K562 (cell line): ENCODE data around the gene SPDYE17. TPM values are rescaled to one million over a fixed set of nuclear protein-coding genes. Genes with fewer than 3 reads are reported as not detected.
"Not testable (repeated sequence)": the region's sequence is repeated elsewhere in the genome, so short reads cannot be mapped to it uniquely, and the experiment has no call there.

ENCODE experiments used
- ATAC-seq: fragments of 200-7000 bp; cut with Tn5 transposase; 3 replicates; pipeline ENCODE4 v1.9.1; 2020; ENCODE audit warnings: moderate library complexity
- BruUV-seq: library from RNA; stranded (reverse); fragments of 400-500 nt; replicated peaks from 2 replicates; lab custom pipeline; 2021; lab: Mats Ljungman, UMichigan
- CTCF ChIA-PET: fragments of 300-600 bp; formaldehyde crosslinking; extraction: SDS; loops from one replicate; lab custom pipeline; 2021; ENCODE audit warnings: low intra/inter-chr PET ratio; lab: Yijun Ruan, JAX
- POLR2A ChIA-PET: fragments of 300-600, 350-650 bp; sonication (Branson Sonifier 250); formaldehyde crosslinking; extraction: SDS; loops from one replicate; lab custom pipeline; 2021; ENCODE audit warnings: antibody characterized with exemption, inconsistent platforms; lab: Yijun Ruan, JAX
- DNase-seq, 4 experiments: peaks; one replicate each; pipeline versions ENCODE4 v3.0.0 to v3.0.0-alpha.2; 2011 to 2018; ENCODE audit warnings: low spot score in 3 of 4, mixed read lengths in 3 of 4; ENCODE audit errors: extremely low read depth in 1 of 4
- FAIRE-seq: peaks from 2 replicates; lab custom pipeline; 2011; peaks lifted over from hg19 to GRCh38; lab: Jason Lieb, UNC
- H2AFZ ChIP-seq: 2 replicates; pipeline ENCODE4 v1.6.0; 2011; ENCODE audit warnings: low read depth, low read length, control low read depth, inconsistent platforms
- H3K27ac ChIP-seq: fragments of 200-600 bp; 3 replicates; pipeline ENCODE4 v1.8.0; 2011; ENCODE audit warnings: low read depth, mild to moderate bottlenecking, control low read depth, inconsistent platforms, low read length, moderate library complexity, mixed read lengths; ENCODE audit errors: extremely low read depth
- H3K27me3 ChIP-seq, 2 experiments: fragments of 300-600 bp in 1 of 2; 2 replicates in 1 of 2; 3 replicates in 1 of 2; pipeline versions ENCODE4 v1.6.0 to v1.8.0; 2011; ENCODE audit warnings: inconsistent platforms in 2 of 2, low read length in 2 of 2, mild to moderate bottlenecking in 1 of 2, mixed read lengths in 1 of 2, moderate library complexity in 1 of 2; ENCODE audit not compliant: control insufficient read depth in 2 of 2, insufficient read depth in 2 of 2
- H3K36me3 ChIP-seq: fragments of 300-600 bp; 3 replicates; pipeline ENCODE4 v1.8.0; 2011; ENCODE audit warnings: mild to moderate bottlenecking, low read length, inconsistent platforms; ENCODE audit not compliant: control insufficient read depth, insufficient read depth
- H3K4me1 ChIP-seq, 2 experiments: fragments of 200-600 bp in 1 of 2; replicated peaks in 1 of 2; 2 replicates in 1 of 2; 3 replicates in 1 of 2; pipeline versions ENCODE4 v1.5.1 to v1.8.0; 2011; ENCODE audit warnings: inconsistent platforms in 2 of 2, low read length in 2 of 2, mild to moderate bottlenecking in 1 of 2, mixed read lengths in 1 of 2, moderate library complexity in 1 of 2; ENCODE audit not compliant: control insufficient read depth in 2 of 2, insufficient read depth in 2 of 2
- H3K4me2 ChIP-seq: 2 replicates; pipeline ENCODE4 v1.6.1; 2011; ENCODE audit warnings: low read length, control low read depth, inconsistent platforms, mixed read lengths; ENCODE audit not compliant: insufficient read depth
- H3K4me3 ChIP-seq: fragments of 200-600 bp; sonication (generic), shearing (Covaris generic); 2 replicates; pipeline ENCODE4 v1.5.1; 2016; ENCODE audit warnings: control low read depth, inconsistent platforms
- H3K79me2 ChIP-seq: fragments of 200-600 bp; 3 replicates; pipeline ENCODE4 v1.8.0; 2011; ENCODE audit warnings: low read length, inconsistent platforms; ENCODE audit not compliant: control insufficient read depth, insufficient read depth
- H3K9ac ChIP-seq, 2 experiments: 2 replicates each; pipeline versions ENCODE4 v1.6.0 to v1.6.1; 2011; ENCODE audit warnings: low read depth in 2 of 2, low read length in 2 of 2, control low read depth in 1 of 2, inconsistent platforms in 1 of 2, mild to moderate bottlenecking in 1 of 2, mixed read lengths in 1 of 2; ENCODE audit not compliant: insufficient read depth in 1 of 2
- H3K9me1 ChIP-seq: one replicate; pipeline ENCODE4 v1.6.0; 2011; ENCODE audit warnings: inconsistent platforms, mild to moderate bottlenecking, low read length, moderate library complexity; ENCODE audit not compliant: control insufficient read depth, insufficient read depth
- H3K9me3 ChIP-seq: replicated peaks from 2 replicates; pipeline ENCODE4 v1.5.1; 2011; ENCODE audit warnings: low read depth, low read length, inconsistent platforms; ENCODE audit not compliant: control insufficient read depth, insufficient read depth
- H4K20me1 ChIP-seq: replicated peaks from 2 replicates; pipeline ENCODE4 v1.6.1; 2011; ENCODE audit warnings: low read length, inconsistent platforms, mixed read lengths; ENCODE audit not compliant: control insufficient read depth, insufficient read depth
- ZBTB1 ChIP-seq: sonication (generic); formaldehyde crosslinking; IDR thresholded peaks from 2 replicates; pipeline ENCODE4 v1.8.1; 2023; ENCODE audit warnings: missing genetic modification reagents, low read depth, mild to moderate bottlenecking, borderline replicate concordance
- ZBTB40 ChIP-seq, 2 experiments: fragments of 450-650 bp in 1 of 2; sonication (generic) in 1 of 2; formaldehyde crosslinking in 1 of 2; IDR thresholded peaks; 2 replicates each; pipeline versions ENCODE4 v1.7.1 to v1.9.0; 2016 to 2022; ENCODE audit warnings: inconsistent platforms in 1 of 2, mild to moderate bottlenecking in 1 of 2, missing genetic modification reagents in 1 of 2
- WGBS: fragments of 100-300 bp; shearing (Covaris generic); methylation state at CpG from one replicate; pipeline ENCODE4 v1.1.6; 2016; ENCODE audit warnings: low coverage, mixed read lengths; ENCODE audit not compliant: insufficient coverage; ENCODE audit errors: missing lambda C conversion rate; 5-methylcytosine and 5-hydroxymethylcytosine counted together
- in situ Hi-C: fragments of 300-500 bp; cut with MboI; formaldehyde crosslinking; loops from 4 replicates; pipeline ENCODE4 v1.15.0; 2018; ENCODE audit warnings: inconsistent platforms, mixed read lengths
- intact Hi-C: fragments of 100-400 bp; cut with micrococcal nuclease; formaldehyde crosslinking; loops from 2 replicates; pipeline ENCODE4 v1.14.2; 2022
- polyA plus RNA-seq, 8 experiments: library from polyadenylated mRNA; depleted of rRNA in 4 of 8; stranded (reverse) in 5 of 8; unstranded in 3 of 8; fragments of >200 nt; fragmentation: Nextera tagmentation in 2 of 8; fragmentation: Illumina TruSeq in 1 of 8; extraction: Ambion mirVana in 2 of 8; extraction: Trizol in 1 of 8; gene quantifications; 2 replicates each; pipeline versions ENCODE4 v1.2.1 to v1.2.3, GENCODE V29; 2011 to 2014; ENCODE audit warnings: inconsistent platforms in 1 of 8, missing spikeins in 1 of 8
- total RNA-seq, 7 experiments: library from RNA; depleted of rRNA in 6 of 7; stranded (reverse); fragments of >200 nt in 6 of 7; fragmentation: Illumina TruSeq in 2 of 7; extraction: Trizol in 2 of 7; gene quantifications; 2 replicates each; pipeline versions ENCODE4 v1.2.1 to v1.2.3, GENCODE V29; 2011 to 2021; ENCODE audit warnings: low replicate concordance in 1 of 7

The SPDYE17 gene
- total and polyA plus RNA-seq, 9 of the 15 experiments (the other 6 are each of a cell fraction or from before 2014, with no cell fraction given) = not detected

GRCh38 chr7:77026349-77026748, 5.8 kb downstream of the SPDYE17 start:
- H4K20me1 ChIP-seq; H3K79me2 ChIP-seq; ATAC-seq; H3K9me3 ChIP-seq; H3K27ac ChIP-seq; DNase-seq; H3K9me1 ChIP-seq; FAIRE-seq; H2AFZ ChIP-seq; intact Hi-C loops; H3K4me3 ChIP-seq; H3K36me3 ChIP-seq; in situ Hi-C loops; POLR2A ChIA-PET; BruUV-seq; H3K27me3 ChIP-seq; H3K4me2 ChIP-seq; H3K4me1 ChIP-seq; H3K9ac ChIP-seq; CTCF ChIA-PET; TF ChIP-seq ZBTB40 (CRISPR knock-in tag; IDR thresholded peaks at IDR 0.05): not testable (repeated sequence)
- WGBS = no CpG with 5 or more reads among the region's 10 CpGs
- TF ChIP-seq ZBTB40 (IDR thresholded peaks at IDR 0.05) = 0 out of 2 replicates have a peak, but pooled peaks have one; percentile 15
- TF ChIP-seq ZBTB1 (CRISPR knock-in tag) = peak; percentile 85; the same call in 1 of the 2 replicates

GRCh38 chr7:77010074-77010680, 22.0 kb downstream of the SPDYE17 start:
- H3K4me3 ChIP-seq, DNase-seq, H3K36me3 ChIP-seq, H3K9ac ChIP-seq, FAIRE-seq, H3K4me2 ChIP-seq, H3K9me1 ChIP-seq, POLR2A ChIA-PET, H4K20me1 ChIP-seq, H3K79me2 ChIP-seq, H3K27ac ChIP-seq, H3K27me3 ChIP-seq, ATAC-seq, H3K9me3 ChIP-seq, H3K4me1 ChIP-seq, intact Hi-C loops, H2AFZ ChIP-seq, CTCF ChIA-PET: not testable (repeated sequence)
- WGBS = 77% methylated on average over 7 of the region's 16 CpGs
- in situ Hi-C loops = loop anchor here (5.0 kb wide), 1 partner anchor 488 kb away; no protein-coding TSS in a partner anchor
- TSS peak; percentile 36 for BruUV-seq
